Neural cell (in vitro differentiated cells): Measurements from ENCODE around the gene SH3GL2. TPM values are rescaled to one million over a fixed set of nuclear protein-coding genes. Genes with fewer than 3 reads are reported as not detected.

ENCODE experiments used
- H2AFZ ChIP-seq: fragments of 200-600, 300-800 bp; sonication (generic), shearing (Covaris generic); 2 replicates; pipeline ENCODE4 v1.6.0; 2014; ENCODE audit warnings: low read depth, mild to moderate bottlenecking, antibody characterized with exemption, low read length, moderate library complexity
- H3F3A ChIP-seq: fragments of 200-600 bp; shearing (Covaris generic); 2 replicates; pipeline ENCODE4 v1.6.1; 2016; ENCODE audit warnings: mild to moderate bottlenecking, moderate library complexity, mixed read lengths, antibody characterized with exemption, low read length; ENCODE audit not compliant: insufficient read depth, poor library complexity, severe bottlenecking
- H3K27ac ChIP-seq: fragments of 200-600, 300-800 bp; sonication (generic), shearing (Covaris generic); 2 replicates; pipeline ENCODE4 v1.5.1; 2014; ENCODE audit warnings: mild to moderate bottlenecking, low read length, moderate library complexity
- H3K27me3 ChIP-seq: fragments of 300-800, 200-600 bp; sonication (generic), shearing (Covaris generic); 2 replicates; pipeline ENCODE4 v1.6.0; 2014; ENCODE audit warnings: mild to moderate bottlenecking, low read depth, low read length, moderate library complexity; ENCODE audit not compliant: insufficient read depth
- H3K36me3 ChIP-seq: fragments of 300-800, 200-600 bp; sonication (generic), shearing (Covaris generic); 2 replicates; pipeline ENCODE4 v1.5.1; 2014; ENCODE audit warnings: mild to moderate bottlenecking, antibody characterized with exemption, low read length, moderate library complexity; ENCODE audit not compliant: insufficient read depth
- H3K4me2 ChIP-seq: fragments of 300-800, 200-600 bp; sonication (generic), shearing (Covaris generic); 2 replicates; pipeline ENCODE4 v1.6.0; 2014; ENCODE audit warnings: mild to moderate bottlenecking, low read length
- H3K4me3 ChIP-seq: fragments of 300-800, 200-600 bp; sonication (generic), shearing (Covaris generic); 2 replicates; pipeline ENCODE4 v1.5.1; 2014; ENCODE audit warnings: mild to moderate bottlenecking, low read length, moderate library complexity
- H3K79me2 ChIP-seq: fragments of 200-600 bp; shearing (Covaris generic); replicated peaks from 2 replicates; pipeline ENCODE4 v1.6.0; 2014; ENCODE audit warnings: mild to moderate bottlenecking, low read length, moderate library complexity; ENCODE audit not compliant: insufficient read depth
- H3K9ac ChIP-seq: fragments of 300-800, 200-600 bp; sonication (generic), shearing (Covaris generic); 2 replicates; pipeline ENCODE4 v1.6.1; 2016; ENCODE audit warnings: mild to moderate bottlenecking, low read length, mixed read lengths
- H3K9me2 ChIP-seq: fragments of 200-600 bp; shearing (Covaris generic); 2 replicates; pipeline ENCODE4 v1.6.1; 2016; ENCODE audit warnings: mild to moderate bottlenecking, low read length, mixed read lengths; ENCODE audit not compliant: insufficient read depth
- H3K9me3 ChIP-seq: fragments of 200-600, 300-800 bp; sonication (generic), shearing (Covaris generic); 2 replicates; pipeline ENCODE4 v1.6.1; 2016; ENCODE audit warnings: mild to moderate bottlenecking, mixed run types, low read length, moderate library complexity, mixed read lengths
- H4K20me1 ChIP-seq: fragments of 200-600 bp; shearing (Covaris generic); 2 replicates; pipeline ENCODE4 v1.6.1; 2016; ENCODE audit warnings: mild to moderate bottlenecking, mixed run types; ENCODE audit not compliant: insufficient read depth
- CTCF ChIP-seq: fragments of 450-650 bp; IDR thresholded peaks from 2 replicates; pipeline ENCODE4 v1.5.1; 2014; ENCODE audit warnings: antibody characterized with exemption, mild to moderate bottlenecking, moderate library complexity; ENCODE audit not compliant: poor library complexity, severe bottlenecking
- EP300 ChIP-seq: fragments of 450-650 bp; conservative IDR thresholded peaks from 2 replicates; pipeline ENCODE4 v1.6.1; 2014; ENCODE audit warnings: antibody characterized with exemption, mild to moderate bottlenecking, moderate library complexity; ENCODE audit not compliant: poor library complexity, severe bottlenecking
- EZH2 ChIP-seq: fragments of 200-600, 300-800 bp; shearing (Covaris generic), sonication (generic); IDR thresholded peaks from 2 replicates; pipeline ENCODE4 v1.6.1; 2014; ENCODE audit warnings: antibody characterized with exemption, low read length, borderline replicate concordance, mild to moderate bottlenecking; ENCODE audit not compliant: insufficient read depth, poor library complexity, severe bottlenecking
- MXI1 ChIP-seq: fragments of 450-650 bp; conservative IDR thresholded peaks from 2 replicates; pipeline ENCODE4 v1.6.1; 2014; ENCODE audit warnings: antibody characterized with exemption, mild to moderate bottlenecking; ENCODE audit not compliant: poor library complexity, severe bottlenecking
- POLR2AphosphoS5 ChIP-seq: IDR thresholded peaks from 2 replicates; pipeline ENCODE4 v1.6.1; 2012
- RAD21 ChIP-seq: fragments of 450-650 bp; conservative IDR thresholded peaks from 2 replicates; pipeline ENCODE4 v1.6.1; 2014; ENCODE audit warnings: antibody characterized with exemption, mild to moderate bottlenecking, moderate library complexity
- REST ChIP-seq: IDR thresholded peaks from 2 replicates; pipeline ENCODE4 v1.6.1; 2012; ENCODE audit warnings: borderline replicate concordance
- SMC3 ChIP-seq: fragments of 450-650 bp; conservative IDR thresholded peaks from 2 replicates; pipeline ENCODE4 v1.6.1; 2014; ENCODE audit warnings: antibody characterized with exemption, mild to moderate bottlenecking, moderate library complexity; ENCODE audit not compliant: poor library complexity
- TAF1 ChIP-seq: IDR thresholded peaks from 2 replicates; pipeline ENCODE4 v1.6.1; 2012; ENCODE audit warnings: low read depth
- polyA plus RNA-seq: library from polyadenylated mRNA; depleted of rRNA; stranded (reverse); fragments of >200 nt; gene quantifications from 2 replicates; pipeline ENCODE4 v1.2.3, GENCODE V29; 2014

Gene SH3GL2
- polyA plus RNA-seq, 1 donor from 2014 or later = 13.5 TPM

DNA sequence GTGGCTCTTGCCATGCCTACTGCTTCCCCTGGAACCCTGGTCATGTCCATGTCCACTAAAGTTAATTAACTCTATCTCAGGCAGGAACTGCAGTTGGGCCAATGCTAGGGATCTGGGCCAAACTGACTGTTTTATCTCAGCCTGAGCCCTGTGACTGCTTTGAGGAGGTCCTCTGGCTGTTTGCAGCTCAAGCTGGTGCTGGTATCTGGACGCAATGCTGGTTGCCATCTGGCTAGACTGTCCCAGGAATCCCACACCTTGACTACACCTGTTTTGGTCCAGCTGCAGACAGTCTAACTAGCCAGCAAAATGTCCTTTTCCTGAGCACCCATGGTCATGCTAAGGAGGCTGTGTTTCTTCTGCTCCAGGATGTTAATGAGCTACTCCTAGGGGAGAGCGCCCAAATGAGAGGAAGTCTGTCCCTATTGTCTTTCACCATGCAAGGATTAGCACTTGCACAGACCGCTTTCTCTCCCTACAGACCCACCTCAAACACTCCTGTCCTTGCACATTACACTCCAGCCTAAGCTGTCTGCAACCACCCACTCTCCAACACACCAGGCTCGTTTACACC lies 251.0 kb downstream of the SH3GL2 start:
- Histone ChIP-seq H3K9ac (no peak overlapping the region), H3K27ac (no peak overlapping the region), H4K20me1 (no peaks in the 10 kb centered on the region), H3K9me3 (no peaks in the 10 kb centered on the region), H3K9me2 (no peaks in the 10 kb centered on the region), H3K79me2 (no peaks in the 10 kb centered on the region), H3K4me2 (no peak overlapping the region), H3F3A (no peaks in the 10 kb centered on the region), H3K27me3 (no peaks in the 10 kb centered on the region), H3K4me3 (no peak overlapping the region), H3K36me3 (no peaks in the 10 kb centered on the region), H2AFZ (no peak overlapping the region)
- TF ChIP-seq SMC3 (no peak), TAF1 (no peak), POLR2AphosphoS5 (no peak), MXI1 (no peak), RAD21 (no peak), CTCF (no peak), EZH2 (no peak), REST (no peak), EP300 (no peak)

- no peaks in the 10 kb centered on the region for H3K27me3 ChIP-seq
- H3K79me2 ChIP-seq = no peaks in the 10 kb centered on the region
- no peaks in the 10 kb centered on the region for H4K20me1 ChIP-seq
- no peak overlapping the region for H3K9ac ChIP-seq
- H3K4me3 ChIP-seq = no peak overlapping the region
- H3K27ac ChIP-seq = no peak overlapping the region
- no peaks in the 10 kb centered on the region for H3K9me3 ChIP-seq
- H3K4me2 ChIP-seq = no peak overlapping the region
- no peaks in the 10 kb centered on the region for H3F3A ChIP-seq
- TF ChIP-seq EP300 = no peak
- TF ChIP-seq MXI1 = no peak
- no peak for TF ChIP-seq TAF1
- TF ChIP-seq POLR2AphosphoS5 = no peak
- no peak for TF ChIP-seq CTCF
- TF ChIP-seq RAD21 = no peak
- TF ChIP-seq REST = no peak
- no peak for TF ChIP-seq EZH2
- TF ChIP-seq SMC3 = no peak
- no peak overlapping the region for H2AFZ ChIP-seq
- no peaks in the 10 kb centered on the region for H3K9me2 ChIP-seq
- no peaks in the 10 kb centered on the region for H3K36me3 ChIP-seq
Measured at GRCh38 chr9:17832812-17833211, 253.9 kb downstream of the SH3GL2 start.
